Stimulated activated naive B cell treated with anti-CD40 and anti-IgM and Interleukin-4, amounts not matched to agents 10 μg/mL and 1 μg/mL and 100 μg/mL, for 72 hours (primary cell): Measurements from ENCODE around the gene EXD3.

Source experiments
- ATAC-seq, 2 donors: fragments of 150-1000 bp; cut with Tn5 transposase; replicated peaks; 2 replicates each; pipeline ENCODE4 v1.10.0; 2021; ENCODE audit warnings: moderate library complexity in 1 of 2
- DNase-seq: peaks from one replicate; pipeline ENCODE4 v3.0.0; 2021
- H3K27ac Mint-ChIP-seq: one replicate; pipeline ENCODE4 v1.8.0; 2022; ENCODE audit warnings: mild to moderate bottlenecking, mixed read lengths
- H3K27me3 Mint-ChIP-seq, 2 donors: one replicate each; pipeline ENCODE4 v1.8.0; 2022; ENCODE audit warnings: mixed read lengths in 2 of 2
- H3K36me3 Mint-ChIP-seq, 2 donors: one replicate each; pipeline ENCODE4 v1.8.0; 2022; ENCODE audit warnings: mixed read lengths in 2 of 2, mild to moderate bottlenecking in 1 of 2
- H3K4me1 Mint-ChIP-seq, 2 donors: one replicate each; pipeline ENCODE4 v1.8.0; 2022; ENCODE audit warnings: mixed read lengths in 2 of 2, mild to moderate bottlenecking in 1 of 2
- H3K4me3 Mint-ChIP-seq, 2 donors: one replicate each; pipeline ENCODE4 v1.8.0; 2022; ENCODE audit warnings: mild to moderate bottlenecking in 2 of 2, mixed read lengths in 2 of 2, moderate library complexity in 1 of 2
- H3K9me3 Mint-ChIP-seq, 2 donors: one replicate each; pipeline ENCODE4 v1.8.0; 2022; ENCODE audit warnings: mixed read lengths in 2 of 2, mild to moderate bottlenecking in 1 of 2

The EXD3 gene

DNA sequence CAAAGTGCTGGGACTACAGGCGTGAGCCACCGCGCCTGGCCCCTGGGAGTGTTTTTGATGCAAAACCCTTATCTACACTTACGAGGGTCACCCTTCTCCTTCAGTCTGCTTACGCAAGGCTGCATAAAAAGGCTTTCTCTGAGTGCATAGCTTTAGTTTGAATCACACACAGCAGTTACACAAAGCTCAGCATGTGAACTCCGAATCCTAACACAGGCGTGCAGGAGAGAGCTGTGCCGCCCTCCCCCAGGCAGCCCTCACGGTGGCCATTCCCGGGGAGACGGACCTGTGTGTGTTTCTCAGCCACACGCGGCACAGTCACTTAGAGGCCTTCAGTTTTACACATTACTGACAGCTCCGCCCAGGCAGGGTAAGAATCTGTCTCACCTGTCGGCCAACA, 26.7 kb downstream of the EXD3 start:
- Mint-ChIP-seq H3K4me1 (peaks cover 14 to 25% of the 10 kb centered on the region in 2 donors), H3K9me3 (peaks cover 2 to 3% of the 10 kb centered on the region in 2 donors), H3K4me3 (no peak overlapping the region), H3K36me3 (peaks cover 14 to 17% of the 10 kb centered on the region in 2 donors), H3K27me3 (no peaks in the 10 kb centered on the region), H3K27ac (no peak overlapping the region)
- DNase-seq (no peak), ATAC-seq (no peak)

DNA sequence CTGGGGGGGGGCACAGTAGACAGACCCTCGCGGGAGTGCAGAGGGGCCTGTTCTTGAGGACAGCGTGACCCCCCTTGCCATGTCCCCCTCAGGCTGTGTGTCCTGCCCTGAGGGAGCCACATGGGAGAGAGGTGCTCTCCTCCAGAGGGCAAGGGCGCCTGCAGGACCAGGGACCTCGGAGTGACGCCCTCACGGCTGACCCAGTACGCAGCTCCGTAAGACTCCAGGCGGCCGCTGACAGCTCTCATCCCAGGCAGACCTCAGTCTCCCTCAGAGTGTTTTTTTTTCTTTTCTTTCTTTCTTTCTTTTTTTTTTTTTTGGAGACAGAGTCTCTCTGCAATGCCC, 27.3 kb downstream of the EXD3 start:
- Mint-ChIP-seq H3K36me3 (peaks cover 14 to 17% of the 10 kb centered on the region in 2 donors), H3K4me3 (no peak overlapping the region), H3K27me3 (no peaks in the 10 kb centered on the region), H3K9me3 (peaks cover 2 to 3% of the 10 kb centered on the region in 2 donors), H3K4me1 (peaks cover 13 to 24% of the 10 kb centered on the region in 2 donors), H3K27ac (no peak overlapping the region)
- DNase-seq = no peak
- ATAC-seq = no peak

DNA sequence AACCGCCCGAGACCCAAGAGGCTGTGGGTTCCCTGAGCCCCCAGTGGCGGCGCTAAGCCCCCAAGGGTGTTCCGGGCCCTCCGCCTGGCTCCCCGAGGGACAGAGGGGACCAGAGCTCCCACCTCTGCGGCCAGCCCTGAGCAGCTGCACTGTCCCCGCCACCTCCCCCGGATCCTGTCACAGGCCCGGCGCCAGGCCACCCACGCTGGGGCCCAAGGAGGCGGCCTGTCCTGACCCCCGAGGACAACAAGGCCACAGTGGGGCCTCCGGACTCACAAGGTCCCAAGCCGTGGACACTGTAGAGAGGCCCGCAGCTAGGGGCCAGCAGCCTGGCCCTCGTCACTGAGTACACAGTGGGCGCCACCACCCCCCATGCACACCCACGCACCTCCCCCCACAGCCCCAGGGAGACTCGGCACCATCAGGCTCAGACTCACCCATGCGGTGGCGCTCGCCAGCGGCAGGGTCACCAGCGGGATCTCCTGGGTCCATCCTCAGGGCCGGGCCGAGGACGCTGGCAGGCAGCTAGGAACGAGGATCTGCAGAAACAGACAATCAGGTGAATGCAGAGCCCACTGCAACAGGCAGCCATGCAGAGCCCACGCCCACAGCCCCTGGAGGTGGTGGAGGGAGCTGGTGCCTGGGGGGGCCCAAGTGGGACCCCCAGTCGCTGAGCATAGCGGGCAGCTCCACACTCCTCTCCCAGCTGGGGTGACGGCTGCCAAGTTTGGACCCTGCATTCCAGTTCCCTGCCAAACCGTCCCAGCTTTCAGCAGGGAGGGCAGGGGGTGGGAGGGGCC, 27.9 kb downstream of the EXD3 start:
- DNase-seq (no peak), ATAC-seq (no peak)
- Mint-ChIP-seq H3K27ac (no peak overlapping the region), H3K4me3 (no peak overlapping the region), H3K27me3 (no peaks in the 10 kb centered on the region), H3K4me1 (peaks cover 11 to 21% of the 10 kb centered on the region in 2 donors), H3K9me3 (peaks cover under 1 to 2% of the 10 kb centered on the region in 2 donors), H3K36me3 (peaks cover 13 to 14% of the 10 kb centered on the region in 2 donors)

GRCh38 chr9:137393176-137394150, 29.5 kb downstream of the EXD3 start:
- peaks cover 10 to 18% of the 10 kb centered on the region in 2 donors for H3K36me3 Mint-ChIP-seq
- no peak overlapping the region for H3K27ac Mint-ChIP-seq
- peaks cover 5 to 11% of the 10 kb centered on the region in 2 donors for H3K4me1 Mint-ChIP-seq
- peaks cover 0 to 2% of the 10 kb centered on the region in 2 donors for H3K9me3 Mint-ChIP-seq
- H3K4me3 Mint-ChIP-seq = no peak overlapping the region
- H3K27me3 Mint-ChIP-seq = no peaks in the 10 kb centered on the region
- no peak for ATAC-seq
- DNase-seq = no peak

DNA sequence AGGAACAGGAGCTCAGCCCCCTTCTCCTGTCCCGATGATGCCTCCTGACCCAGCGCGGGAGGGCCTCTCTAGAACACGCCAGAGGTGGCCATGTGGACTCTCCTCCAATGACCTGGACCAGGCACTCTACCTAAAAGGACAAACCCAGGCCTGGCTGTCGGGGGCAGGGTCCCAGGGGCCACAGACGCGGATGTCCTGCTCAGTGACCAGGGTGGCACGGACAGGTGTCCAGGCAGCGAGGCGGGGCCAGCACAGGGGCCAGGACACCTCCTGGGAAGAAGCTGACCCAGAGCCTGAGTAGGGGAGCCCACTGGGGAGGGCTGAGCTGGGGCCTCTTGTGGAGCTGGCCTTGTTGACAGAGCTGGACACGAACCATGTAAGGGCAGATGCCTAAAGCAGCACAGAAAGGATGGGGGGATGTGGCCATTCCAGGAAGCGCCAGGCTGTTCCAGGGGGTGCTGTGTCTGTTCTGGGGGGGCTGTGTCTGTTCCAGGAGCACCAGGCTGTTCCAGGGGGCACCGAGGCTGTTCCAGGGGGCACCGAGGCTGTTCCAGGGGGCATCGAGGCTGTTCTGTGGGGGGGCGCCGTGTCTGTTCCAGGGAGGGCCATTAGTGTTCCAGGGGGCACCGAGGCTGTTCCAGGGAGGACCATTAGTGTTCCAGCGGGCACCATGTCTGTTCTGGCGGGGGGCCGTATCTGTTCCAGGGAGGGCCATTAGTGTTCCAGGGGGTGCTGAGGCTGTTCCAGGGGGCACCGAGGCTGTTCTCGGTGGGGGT, 30.5 kb downstream of the EXD3 start:
- Mint-ChIP-seq H3K27ac (no peak overlapping the region), H3K36me3 (peaks cover 9 to 18% of the 10 kb centered on the region in 2 donors), H3K4me3 (no peak overlapping the region), H3K4me1 (peaks cover 4 to 10% of the 10 kb centered on the region in 2 donors), H3K27me3 (no peaks in the 10 kb centered on the region), H3K9me3 (peaks cover 0 to 2% of the 10 kb centered on the region in 2 donors)
- no peak for DNase-seq
- no peak for ATAC-seq

GRCh38 chr9:137391411-137391754, 31.6 kb downstream of the EXD3 start:
- peaks cover 3 to 10% of the 10 kb centered on the region in 2 donors for H3K4me1 Mint-ChIP-seq
- H3K36me3 Mint-ChIP-seq = peaks cover 5 to 12% of the 10 kb centered on the region in 2 donors
- no peaks in the 10 kb centered on the region for H3K27me3 Mint-ChIP-seq
- no peak overlapping the region for H3K27ac Mint-ChIP-seq
- no peaks in the 10 kb centered on the region for H3K9me3 Mint-ChIP-seq
- H3K4me3 Mint-ChIP-seq = no peak overlapping the region
- DNase-seq (no peak), ATAC-seq (no peak)

- DNase-seq = no peak
- Mint-ChIP-seq H3K4me3 (no peak overlapping the region), H3K4me1 (peaks cover 3 to 10% of the 10 kb centered on the region in 2 donors), H3K36me3 (peaks cover 5 to 10% of the 10 kb centered on the region in 2 donors), H3K9me3 (no peaks in the 10 kb centered on the region), H3K27ac (no peak overlapping the region), H3K27me3 (no peaks in the 10 kb centered on the region)
- peak; percentile 33 to 51 for ATAC-seq
Measured at GRCh38 chr9:137390553-137391410, 32.2 kb downstream of the EXD3 start.

- ATAC-seq = no peak
- Mint-ChIP-seq H3K4me1 (peaks cover 3 to 10% of the 10 kb centered on the region in 2 donors), H3K27ac (no peak overlapping the region), H3K9me3 (no peaks in the 10 kb centered on the region), H3K4me3 (no peak overlapping the region), H3K27me3 (no peaks in the 10 kb centered on the region), H3K36me3 (peaks cover 5 to 10% of the 10 kb centered on the region in 2 donors)
- DNase-seq = no peak
Measured at GRCh38 chr9:137389428-137389746, 33.6 kb downstream of the EXD3 start.

DNA sequence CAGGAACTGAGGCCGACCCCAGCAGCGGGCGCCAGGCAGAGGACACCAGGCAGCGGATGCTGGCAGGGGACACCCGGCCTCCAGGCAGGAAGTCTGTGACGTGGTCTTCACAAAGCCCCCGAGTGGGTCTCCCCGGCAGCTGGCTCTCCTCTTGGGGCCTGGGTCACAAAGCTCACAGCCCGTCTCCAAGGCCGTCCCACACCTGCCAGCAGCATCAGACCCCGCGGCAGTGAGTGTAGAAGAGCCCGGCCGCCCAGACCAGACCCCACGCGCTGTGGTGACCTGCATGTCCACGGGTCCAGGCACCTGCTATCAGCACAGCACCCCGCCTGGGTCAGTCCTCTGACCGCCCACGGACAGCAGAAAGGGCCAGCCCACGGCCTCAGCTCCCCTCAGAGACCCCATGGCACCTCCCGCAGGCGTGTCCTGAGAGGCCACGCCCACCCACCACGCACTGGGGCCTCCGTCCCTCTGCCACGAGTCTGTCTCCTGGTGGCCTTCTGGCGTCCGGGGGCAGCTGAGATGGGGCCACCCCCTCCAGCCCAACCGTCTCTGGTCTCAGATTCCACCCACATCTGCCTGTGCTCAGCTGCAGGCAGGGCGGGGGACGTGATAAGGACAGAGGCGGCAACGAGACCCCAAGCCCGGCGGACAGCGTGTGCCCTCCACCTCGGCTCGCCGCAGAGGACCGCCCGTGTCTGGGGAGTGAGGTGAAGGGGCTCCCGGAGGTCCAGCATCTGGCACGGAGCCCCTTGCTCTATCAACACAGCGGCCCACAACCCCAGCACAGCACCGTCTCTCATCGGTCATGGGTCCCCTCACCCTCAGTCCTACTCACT, 34.2 kb downstream of the EXD3 start:
- no peak for ATAC-seq
- no peak for DNase-seq
- Mint-ChIP-seq H3K27ac (no peak overlapping the region), H3K36me3 (peaks cover 5 to 10% of the 10 kb centered on the region in 2 donors), H3K4me3 (no peak overlapping the region), H3K4me1 (peaks cover 3 to 10% of the 10 kb centered on the region in 2 donors), H3K27me3 (no peaks in the 10 kb centered on the region), H3K9me3 (no peaks in the 10 kb centered on the region)

DNA sequence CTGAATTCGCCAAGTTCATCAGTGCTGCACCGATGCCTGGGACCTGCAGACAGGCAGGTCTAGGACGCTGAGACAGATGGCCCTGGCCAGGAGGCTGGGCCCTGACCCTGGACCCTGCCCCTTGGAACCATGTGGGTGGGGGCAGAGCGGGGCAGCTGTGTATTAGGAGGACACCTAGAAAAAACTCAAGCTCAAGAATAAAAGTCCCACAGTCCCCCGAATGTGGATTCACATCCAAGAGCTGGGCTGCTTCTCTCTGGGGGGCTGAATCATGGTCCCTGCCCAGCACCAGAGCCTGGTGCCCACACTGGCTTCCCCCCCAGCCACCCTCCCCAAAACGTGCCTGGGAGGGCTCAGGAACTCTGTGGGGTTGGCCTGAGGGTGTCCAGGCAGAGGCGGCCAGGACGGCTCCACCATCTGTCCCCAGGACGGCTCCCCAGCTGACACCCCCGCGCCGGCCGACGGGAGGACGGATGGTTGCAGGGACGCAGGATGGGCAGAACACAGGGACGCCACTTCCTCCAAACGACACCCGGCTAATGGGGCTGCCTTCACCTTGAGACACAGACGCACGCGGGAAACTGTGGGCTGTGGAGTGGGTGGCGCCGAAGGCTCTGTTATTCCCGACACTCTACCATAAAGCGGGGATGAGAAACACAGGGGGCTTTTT, 34.9 kb downstream of the EXD3 start:
- Mint-ChIP-seq H3K27me3 (no peaks in the 10 kb centered on the region), H3K4me1 (peaks cover 5 to 10% of the 10 kb centered on the region in 2 donors), H3K36me3 (peaks cover 5 to 12% of the 10 kb centered on the region in 2 donors), H3K4me3 (no peak overlapping the region), H3K27ac (no peak overlapping the region), H3K9me3 (no peaks in the 10 kb centered on the region)
- ATAC-seq (no peak), DNase-seq (no peak)

GRCh38 chr9:137387114-137387890, 35.7 kb downstream of the EXD3 start:
- H3K4me3 Mint-ChIP-seq = no peak overlapping the region
- H3K4me1 Mint-ChIP-seq = peaks cover 5 to 10% of the 10 kb centered on the region in 2 donors
- H3K27me3 Mint-ChIP-seq = no peaks in the 10 kb centered on the region
- ATAC-seq (peak; percentile 62 to 64), DNase-seq (no peak)
- H3K27ac Mint-ChIP-seq = no peak overlapping the region
- H3K9me3 Mint-ChIP-seq = no peaks in the 10 kb centered on the region
- H3K36me3 Mint-ChIP-seq = peaks cover 5 to 10% of the 10 kb centered on the region in 2 donors
